ENCODE results near the gene ARHGAP24. TPM values are rescaled to one million over a fixed set of nuclear protein-coding genes. Genes with fewer than 3 reads are reported as not detected.
"Not testable (repeated sequence)": the region's sequence is repeated elsewhere in the genome, so short reads cannot be mapped to it uniquely, and the experiment has no call there.

Gene ARHGAP24
- total RNA-seq, 1 experiment from 2014 or later = 5.8 TPM

DNA sequence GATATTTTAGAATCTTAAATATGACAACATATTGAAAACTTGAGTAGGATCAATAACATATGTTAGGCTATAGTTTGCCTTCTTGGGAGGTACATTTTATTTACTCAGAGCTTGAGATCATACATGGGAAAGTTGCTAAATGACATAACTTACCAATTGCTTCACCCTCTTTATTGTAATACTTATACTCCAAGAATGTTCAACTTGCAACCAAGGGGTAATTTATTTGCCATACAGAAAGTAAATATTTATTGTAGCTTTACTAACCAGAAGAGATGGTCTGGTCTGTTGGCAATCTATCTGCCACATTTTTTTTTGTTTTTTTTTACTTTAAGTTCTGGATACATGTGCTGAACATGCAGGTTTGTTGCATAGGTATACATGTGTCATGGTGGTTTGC, 426.6 kb downstream of the ARHGAP24 start:
- no peak for DNase-seq (ENCODE audit: low read depth)

DNA sequence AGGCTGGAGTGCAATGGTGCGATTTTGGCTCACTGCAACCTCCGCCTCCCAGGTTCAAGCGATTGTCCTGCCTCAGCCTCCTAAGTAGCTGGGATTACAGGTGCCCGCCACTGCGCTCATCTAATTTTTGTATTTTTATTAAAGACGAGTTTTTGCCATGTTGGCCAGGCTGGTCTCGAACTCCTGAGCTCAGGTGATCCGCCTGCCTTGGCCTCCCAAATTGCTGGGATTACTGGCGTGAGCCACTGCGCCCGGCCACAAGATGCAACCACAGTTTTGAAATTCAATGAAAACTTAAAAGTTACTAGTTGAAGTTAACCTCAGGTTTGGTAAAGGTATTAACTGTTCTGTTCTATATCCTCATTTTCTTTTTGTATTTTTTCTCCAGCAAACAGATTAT, 427.7 kb downstream of the ARHGAP24 start:
- not testable (repeated sequence) for DNase-seq (ENCODE audit: low read depth)

DNA sequence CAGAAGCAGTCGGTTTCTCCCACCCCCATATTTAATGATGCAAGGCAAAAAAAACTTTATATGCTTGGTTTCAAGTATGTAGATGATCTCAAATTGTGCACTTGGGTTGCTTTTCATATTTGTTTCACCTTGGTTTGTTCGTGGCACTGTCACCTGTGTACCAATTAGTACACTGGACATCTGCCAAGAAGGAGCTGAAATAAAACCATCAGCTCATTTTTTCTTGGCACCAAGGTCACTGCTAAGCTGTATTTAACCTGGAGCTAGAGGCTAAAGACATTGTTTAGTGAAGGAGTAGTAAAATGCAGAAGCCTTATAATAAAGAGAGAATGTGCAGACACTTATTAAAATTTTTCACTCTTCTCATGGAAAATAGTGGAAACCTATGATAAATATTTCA, 430.8 kb downstream of the ARHGAP24 start:
- DNase-seq (ENCODE audit: low read depth) = no peak

DNA sequence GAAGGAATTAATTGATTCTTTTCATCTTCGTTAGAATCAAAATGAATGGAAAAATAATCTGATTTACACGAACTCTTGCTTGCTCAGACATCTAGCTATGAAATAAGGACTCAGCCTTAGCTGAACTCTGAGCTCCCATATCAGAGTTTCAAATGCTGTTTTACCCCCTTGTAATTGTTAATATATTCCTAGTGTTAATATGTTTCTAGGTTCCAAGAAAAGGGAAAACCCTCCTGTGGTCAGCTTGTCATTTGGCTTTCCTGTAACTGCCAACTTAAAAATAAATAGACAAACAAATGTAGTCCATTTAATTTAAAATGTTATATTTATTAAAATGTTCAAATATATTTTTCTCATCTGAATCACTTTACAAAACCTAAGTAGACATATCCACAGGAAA, 432.1 kb downstream of the ARHGAP24 start:
- DNase-seq (ENCODE audit: low read depth) = no peak

DNA sequence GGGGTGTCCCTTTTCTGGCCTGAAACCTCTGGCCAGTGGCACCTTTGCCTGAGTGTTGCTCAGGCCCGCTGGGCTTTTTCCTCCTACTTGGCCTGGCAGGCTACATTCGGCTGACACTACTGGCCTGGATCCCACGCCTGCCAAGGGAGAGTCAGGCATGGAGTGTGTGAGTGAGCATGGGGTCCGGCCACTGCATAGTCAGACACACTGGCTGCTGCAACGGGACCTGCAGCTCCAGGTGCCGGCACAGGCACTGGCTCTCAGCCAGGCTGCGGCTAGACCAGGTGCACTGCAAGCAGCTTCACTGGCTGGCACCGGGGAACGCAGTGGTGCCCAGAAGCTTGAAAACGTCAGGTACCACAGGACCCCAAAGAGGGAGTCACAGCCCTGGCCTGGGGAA, 434.9 kb downstream of the ARHGAP24 start:
- no peak for DNase-seq (ENCODE audit: low read depth)

DNA sequence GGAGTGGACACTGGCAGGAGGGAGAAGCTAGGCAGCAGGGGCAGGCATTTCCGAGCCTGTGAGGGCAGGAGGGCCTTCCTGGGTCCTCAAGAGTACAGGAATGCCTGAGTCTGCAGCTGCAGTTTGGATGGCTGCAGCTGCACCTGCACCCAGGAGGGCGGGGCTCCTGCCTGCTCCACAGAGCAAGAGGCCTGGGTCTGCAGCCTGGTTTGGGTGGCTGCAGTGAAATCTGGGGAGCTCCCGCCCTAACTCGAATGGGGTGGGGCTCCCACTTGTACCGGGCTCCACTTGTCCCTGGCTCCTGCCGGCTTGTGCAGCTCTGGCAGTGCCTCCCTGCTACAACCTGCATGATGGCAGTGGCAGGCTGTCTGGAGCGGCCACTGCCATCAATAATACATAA, 436.0 kb downstream of the ARHGAP24 start:
- no peak for DNase-seq (ENCODE audit: low read depth)

DNA sequence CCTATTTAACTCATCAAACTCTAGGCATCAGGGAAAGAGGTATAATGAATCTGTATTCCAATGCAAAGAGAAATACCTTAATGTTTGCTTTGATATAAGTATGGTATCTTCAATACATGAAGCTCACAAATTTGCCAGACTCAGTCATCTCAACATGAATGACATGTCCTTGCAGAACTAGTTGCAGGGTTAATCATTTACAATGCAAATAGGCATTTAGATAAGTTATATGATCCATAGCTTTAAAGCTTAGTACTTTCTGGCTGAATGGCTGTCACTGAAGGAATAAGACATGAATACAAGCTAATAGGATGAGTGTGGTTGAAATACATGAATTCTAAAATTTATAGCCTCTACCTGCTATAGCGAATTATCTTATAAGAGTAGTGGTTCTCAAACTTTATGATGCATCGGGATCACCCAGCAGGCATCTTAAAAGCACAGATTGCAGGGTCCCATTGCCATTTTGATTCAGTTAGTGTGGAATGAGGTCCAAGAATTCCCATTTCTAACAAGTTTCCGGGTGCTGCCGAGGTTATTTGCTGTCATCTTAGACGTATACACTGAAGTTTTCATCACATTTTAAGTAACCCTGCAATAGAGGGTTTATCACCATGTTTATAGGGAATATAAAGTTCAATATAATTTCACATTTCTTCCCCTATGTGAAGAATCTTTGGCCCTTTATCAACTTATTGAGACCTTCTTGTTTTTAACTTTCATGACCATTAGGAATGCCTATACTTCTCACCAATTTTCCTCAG, 439.2 kb downstream of the ARHGAP24 start:
- DNase-seq (ENCODE audit: low read depth) = no peak

DNA sequence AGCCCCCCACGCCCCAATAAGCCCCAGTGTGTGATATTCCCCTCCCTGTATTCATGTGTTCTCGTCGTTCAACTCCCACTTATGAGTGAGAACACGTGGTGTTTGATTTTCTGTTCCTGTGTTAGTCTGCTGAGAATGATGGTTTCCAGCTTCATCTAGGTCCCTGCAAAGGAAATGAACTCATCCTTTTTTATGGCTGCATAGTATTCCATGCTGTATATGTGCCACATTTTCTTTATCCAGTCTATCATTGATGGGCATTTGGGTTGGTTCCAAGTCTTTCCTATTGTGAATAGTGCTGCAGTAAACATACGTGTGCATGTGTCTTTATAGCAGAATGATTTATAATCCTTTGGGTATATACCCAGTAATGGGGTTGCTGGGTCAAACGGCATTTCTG, 440.6 kb downstream of the ARHGAP24 start:
- DNase-seq (ENCODE audit: low read depth) = not testable (repeated sequence)

DNA sequence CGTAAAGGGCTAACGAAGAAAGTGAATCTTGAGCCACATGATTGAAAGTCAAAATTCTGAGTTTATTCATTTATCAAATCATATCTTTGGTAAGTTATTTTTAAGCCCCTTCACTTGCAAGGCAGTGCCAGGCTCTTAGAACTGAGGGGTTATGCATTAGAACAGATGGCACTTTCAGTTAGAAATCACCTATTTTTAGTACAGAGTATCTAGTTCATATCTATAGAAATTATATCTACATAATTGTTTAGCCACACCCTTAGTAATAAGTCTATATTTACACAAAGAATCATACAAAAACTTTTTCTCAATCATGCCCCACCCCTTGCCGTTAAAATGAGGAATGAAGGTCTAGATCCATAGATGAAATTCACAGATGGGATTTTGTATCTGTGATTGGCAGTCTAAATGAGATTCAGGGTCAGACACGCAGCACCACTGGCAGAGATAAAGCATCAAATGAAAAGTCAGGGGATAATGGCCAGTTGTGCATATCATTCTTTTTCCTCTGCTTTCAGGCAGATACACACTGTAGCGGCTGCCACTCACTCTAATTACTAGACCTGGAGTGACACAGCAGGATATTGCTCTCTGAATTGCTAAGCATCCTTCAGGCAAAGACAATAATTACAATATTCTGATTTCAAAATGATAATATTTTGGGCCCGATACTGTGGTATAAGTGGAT, 444.4 kb downstream of the ARHGAP24 start:
- DNase-seq (ENCODE audit: low read depth) = no peak

DNA sequence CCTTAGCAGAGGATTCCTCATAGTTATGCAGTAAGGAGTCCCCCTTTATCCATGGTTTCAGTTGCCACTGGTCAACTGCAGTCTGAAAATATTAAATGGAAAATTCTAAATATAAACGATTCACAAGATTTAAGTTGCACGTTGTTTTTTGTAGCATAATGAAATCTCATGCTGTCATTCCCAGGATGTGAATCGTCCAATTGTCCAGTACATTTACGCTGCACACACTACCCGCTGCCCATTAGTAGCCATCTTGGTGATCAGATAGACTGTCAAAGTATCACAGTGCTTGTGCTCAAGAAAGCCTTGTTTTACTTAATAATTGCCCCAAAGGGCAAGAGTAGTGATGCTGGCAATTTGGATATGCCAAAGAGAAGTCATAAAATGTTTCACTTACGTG, 450.1 kb downstream of the ARHGAP24 start:
- DNase-seq (ENCODE audit: low read depth) = no peak

DNA sequence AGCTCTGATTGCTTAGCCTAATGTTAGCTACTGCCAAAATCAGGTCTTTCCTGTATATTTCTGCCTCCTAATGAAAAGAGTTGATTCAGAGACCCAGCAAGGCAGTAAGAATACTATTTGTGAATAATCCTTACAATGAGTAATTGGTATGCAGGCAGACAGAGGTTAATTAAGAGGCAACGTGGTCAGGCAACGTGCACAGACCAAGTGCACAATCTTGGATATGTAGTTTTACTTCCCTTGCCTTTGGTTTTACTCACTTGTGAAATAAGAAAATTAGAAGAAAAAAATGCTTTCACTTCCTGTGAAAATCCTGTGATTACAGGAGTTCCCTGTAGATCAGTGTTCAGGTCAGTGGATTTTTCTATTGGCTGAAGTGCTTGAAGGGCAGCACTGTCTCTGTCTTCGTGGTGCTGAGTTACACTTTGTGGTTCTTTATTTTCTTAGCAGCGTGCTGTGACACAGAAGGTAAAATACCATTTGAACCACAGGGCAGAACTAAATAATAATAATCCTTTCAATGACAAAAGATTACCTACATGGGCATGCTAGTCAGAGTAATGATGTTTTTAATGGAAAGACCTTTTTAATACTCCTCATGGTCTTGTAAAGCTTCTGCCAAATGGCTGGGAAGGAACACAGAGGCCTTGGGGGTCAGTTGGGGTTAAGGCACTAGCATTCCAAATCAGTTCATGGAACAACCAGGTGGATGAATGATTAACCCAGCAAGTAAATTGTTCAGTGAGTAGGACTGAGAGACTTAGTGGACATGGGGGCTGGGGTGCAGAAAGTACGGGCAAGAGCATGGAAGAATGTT, 454.0 kb downstream of the ARHGAP24 start:
- DNase-seq (ENCODE audit: low read depth) = peak; percentile 35

DNA sequence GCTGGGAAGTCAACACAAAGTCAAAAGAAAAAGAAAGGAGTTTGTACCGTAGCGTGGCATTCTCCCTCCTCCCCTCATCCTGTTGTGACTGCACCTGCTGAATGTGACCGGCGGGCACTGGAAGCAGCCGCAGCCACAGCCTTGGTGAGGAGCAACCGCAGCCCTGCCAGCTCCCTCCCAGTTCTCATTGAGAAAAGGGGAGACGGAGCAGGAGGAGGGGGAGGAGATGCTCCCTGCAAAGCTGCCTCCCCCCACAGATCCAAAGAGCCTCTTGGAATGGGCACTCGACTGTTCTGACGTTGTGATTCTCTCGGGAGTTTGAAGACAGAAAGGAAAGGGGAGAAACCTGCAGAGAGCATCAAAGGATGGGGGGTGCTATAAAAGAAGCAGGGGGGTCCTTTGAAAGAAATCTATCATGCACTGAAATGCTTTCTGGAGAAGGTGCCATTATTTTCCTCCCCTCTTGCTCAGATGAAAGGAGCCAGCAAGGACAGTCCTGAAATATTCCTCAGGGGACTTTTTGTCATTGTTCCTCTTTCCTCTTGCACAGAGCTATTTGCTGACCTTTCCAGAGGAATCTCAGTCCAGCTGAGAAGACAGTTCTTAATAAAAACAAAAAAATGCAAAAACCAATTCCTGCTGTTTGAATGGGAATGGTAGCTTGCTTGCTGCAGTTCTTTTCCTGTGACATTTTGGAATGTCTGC, 455.2 kb downstream of the ARHGAP24 start:
- no peak for DNase-seq (ENCODE audit: low read depth)

DNA sequence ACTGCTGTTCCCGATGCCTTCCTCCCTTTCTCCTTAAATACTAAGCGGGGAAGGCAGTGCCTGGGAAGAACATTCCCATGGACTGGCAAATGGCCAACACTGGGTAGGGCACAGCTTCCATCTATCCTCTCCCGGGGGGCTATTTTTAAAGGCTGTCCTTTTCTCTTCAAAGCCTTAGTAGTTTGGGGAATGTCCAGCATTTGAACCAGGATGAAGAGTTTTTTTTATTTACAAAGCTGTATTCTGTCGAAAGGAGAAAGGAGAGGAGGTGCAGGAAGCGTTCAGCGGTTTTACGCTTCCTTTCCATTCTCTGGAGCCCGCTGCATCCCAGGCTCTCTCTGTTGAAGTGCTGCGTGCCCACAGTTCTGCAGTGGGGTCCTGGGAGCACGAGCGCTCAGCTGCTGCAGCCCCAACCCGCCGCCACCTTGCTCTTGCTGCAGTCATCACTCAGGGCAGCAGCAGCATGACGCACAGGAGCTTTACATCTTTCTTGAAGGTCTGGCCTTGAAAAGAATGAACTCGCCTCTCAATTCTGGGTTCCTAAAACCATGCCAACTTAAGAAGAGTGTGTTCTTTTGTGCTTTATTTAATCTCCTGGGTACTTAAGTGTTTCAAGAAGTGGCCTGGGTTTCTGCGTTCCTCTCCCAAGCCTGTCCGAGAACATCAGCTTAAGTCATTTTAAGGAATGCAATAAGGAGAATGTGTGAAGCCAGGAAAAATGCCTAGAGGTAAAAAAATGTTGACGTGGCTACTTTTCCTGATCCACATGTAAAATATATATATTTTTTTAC, 457.7 kb downstream of the ARHGAP24 start:
- DNase-seq (ENCODE audit: low read depth) = no peak

DNA sequence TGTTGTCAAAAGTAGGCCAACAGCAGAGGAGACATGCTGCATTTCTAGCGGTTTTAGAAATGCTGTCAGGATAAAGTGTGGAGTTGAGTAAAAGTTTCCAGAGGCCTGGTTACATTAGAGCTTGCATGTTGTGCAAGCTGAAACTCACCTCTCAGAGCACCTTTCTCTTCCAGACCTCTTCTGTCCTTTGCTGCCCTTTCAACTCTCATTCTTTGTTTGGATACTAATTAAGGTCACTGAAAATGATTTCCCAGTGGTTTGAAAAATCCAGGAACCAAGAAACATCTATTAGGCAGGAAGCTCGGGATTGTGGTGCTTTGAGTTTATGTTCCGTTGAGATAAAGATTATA, 458.3 kb downstream of the ARHGAP24 start:
- DNase-seq (ENCODE audit: low read depth) = no peak

DNA sequence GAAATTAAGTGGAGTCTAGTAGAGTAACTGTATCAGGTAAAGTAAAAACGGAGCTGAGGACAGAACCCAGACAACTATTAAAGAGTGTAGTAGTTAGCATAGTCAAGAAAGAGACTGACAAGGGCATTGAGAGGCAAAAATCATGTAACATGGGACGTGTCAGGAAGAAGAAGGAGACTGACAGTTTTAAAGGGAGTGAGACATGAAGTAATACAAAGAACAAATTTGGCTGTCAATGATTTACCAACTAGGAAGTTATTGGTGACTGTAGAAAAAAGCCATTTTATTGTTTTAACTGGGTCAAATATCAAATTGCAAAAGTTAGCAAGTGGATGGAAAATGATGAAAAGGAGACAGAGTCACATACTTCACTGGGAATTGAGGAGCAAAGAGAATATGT, 462.6 kb downstream of the ARHGAP24 start:
- no peak for DNase-seq (ENCODE audit: low read depth)

DNA sequence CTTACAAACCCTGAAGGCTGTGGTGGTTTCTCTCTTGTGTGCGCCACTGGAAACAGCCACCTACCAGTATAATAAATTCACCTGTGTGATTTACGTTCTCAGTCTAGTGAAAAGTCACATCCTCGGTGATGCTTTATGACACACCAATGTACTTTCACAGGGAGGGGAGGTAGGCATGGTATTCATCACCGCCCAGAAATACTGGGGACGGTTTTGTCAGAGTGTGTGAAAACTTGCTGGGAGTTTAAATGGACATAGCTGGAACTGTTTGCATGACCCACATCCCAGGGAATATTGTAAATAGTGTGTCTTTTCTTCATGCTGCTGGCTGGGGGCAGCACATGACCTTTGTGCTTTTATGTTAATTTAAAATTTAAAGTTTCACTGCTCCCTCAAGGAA, 463.1 kb downstream of the ARHGAP24 start:
- DNase-seq (ENCODE audit: low read depth) = no peak

DNA sequence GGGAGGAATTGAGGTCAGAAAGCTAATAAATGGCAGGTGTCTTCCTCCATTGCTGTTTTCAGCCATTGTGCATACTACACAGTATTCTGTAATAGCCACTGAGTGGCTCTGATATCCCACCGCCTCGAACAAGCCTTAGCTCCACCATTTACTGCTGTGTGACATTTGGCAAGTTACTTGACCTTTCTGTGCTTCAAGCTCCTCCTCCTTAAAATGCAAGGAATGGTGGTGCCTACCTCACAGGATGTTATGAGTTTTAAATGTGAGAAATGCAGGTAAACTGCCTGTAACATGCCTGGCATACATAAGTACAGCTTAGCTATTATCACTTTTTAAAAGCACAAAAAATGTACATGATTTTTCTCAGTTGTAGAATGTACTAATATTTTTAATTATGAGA, 464.0 kb downstream of the ARHGAP24 start:
- no peak for DNase-seq (ENCODE audit: low read depth)

DNA sequence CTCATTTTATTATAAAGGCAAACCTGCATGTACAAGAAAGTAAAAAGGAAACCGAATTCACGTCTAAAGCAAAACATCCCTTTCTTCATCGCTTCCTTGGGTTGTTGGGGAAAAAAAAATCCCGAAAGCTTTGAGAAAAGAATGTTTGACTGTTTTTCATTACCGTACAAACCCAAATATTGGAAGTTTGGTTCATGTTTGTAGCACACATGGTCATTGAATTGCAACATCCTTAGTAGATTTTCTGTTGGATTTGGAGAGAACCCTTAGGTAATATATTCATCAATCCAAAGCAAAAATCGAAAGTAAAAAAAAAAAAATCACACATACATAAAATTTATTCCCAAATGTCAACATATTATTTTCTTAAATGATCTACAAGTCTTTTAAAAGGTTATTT, 464.6 kb downstream of the ARHGAP24 start:
- no peak for DNase-seq (ENCODE audit: low read depth)

DNA sequence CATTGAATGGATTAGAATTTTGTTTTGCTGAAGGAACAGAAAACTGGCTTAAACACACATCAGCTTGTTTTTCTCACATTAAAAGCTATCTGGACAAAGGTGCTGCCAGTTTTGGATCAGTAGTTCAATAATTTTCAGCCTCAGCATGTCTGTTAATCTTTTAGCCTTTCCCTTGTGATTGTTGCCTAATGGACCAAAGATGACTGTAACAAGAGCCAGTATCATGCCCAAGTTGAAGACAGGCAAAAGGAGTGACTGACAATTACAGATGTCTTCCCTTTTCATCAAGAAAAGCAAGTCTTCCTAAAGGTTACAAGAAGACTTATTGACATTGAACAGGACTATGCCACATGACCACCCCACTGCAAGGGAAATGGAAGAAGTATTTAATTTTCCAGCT, 465.2 kb downstream of the ARHGAP24 start:
- no peak for DNase-seq (ENCODE audit: low read depth)

DNA sequence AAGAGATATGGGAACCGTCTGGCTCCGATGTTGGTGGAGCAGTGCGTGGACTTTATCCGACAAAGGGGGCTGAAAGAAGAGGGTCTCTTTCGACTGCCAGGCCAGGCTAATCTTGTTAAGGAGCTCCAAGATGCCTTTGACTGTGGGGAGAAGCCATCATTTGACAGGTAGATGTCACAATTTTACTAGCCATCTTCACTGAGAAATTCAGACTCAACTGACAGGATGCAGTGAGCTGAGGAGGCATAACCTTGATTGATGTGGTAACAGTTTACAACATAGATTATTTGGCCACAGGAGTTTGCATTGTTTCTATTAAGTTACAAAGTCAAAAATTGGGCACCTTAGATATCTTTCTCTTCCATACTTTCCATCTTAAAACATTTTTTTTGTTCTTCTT, 467.2 kb downstream of the ARHGAP24 start:
- DNase-seq (ENCODE audit: low read depth) = no peak

DNA sequence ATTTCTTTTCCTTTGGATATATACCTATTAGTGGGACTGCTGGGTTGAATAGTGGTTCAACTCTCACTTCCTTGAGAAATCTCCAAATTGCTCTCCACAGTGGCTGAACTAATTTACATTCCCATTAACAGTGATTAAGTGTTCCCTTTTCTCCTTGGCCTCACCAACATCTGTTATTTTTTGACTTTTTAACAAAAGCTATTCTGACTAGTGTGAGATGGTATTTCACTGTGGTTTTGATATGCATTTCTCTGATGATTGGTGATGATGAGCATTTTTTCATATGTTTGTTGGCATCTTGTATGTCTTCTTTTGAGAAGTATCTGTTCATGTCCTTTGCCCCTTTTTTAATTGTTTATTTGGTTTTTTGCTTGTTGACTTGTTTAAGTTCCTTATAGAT, 471.9 kb downstream of the ARHGAP24 start:
- DNase-seq (ENCODE audit: low read depth) = no peak
